K562 (cell line): ENCODE results near the gene MME. TPM values are rescaled to one million over a fixed set of nuclear protein-coding genes. Genes with fewer than 3 reads are reported as not detected.

Source experiments
- CBX3 ChIP-seq, 2 experiments: IDR thresholded peaks; 1 replicate in 1 of 2; 2 replicates in 1 of 2; pipeline ENCODE4 v1.6.1; 2012; ENCODE audit warnings: inconsistent platforms in 2 of 2, low read length in 2 of 2, borderline replicate concordance in 1 of 2, control low read depth in 1 of 2
- CREB3 ChIP-seq: fragments of 450-650 bp; conservative IDR thresholded peaks from 2 replicates; pipeline ENCODE4 v1.6.1; 2016; ENCODE audit warnings: missing genetic modification characterization, low read depth, mild to moderate bottlenecking, missing compliant biosample characterization, moderate library complexity
- GATAD2A ChIP-seq: fragments of 450-650 bp; IDR thresholded peaks from 2 replicates; pipeline ENCODE4 v1.6.1; 2017
- HLTF ChIP-seq: fragments of 450-650 bp; IDR thresholded peaks from 2 replicates; pipeline ENCODE4 v1.6.1; 2016
- IRF2 ChIP-seq: sonication (generic); formaldehyde crosslinking; IDR thresholded peaks from 2 replicates; pipeline ENCODE4 v1.8.1; 2022; ENCODE audit warnings: mild to moderate bottlenecking, missing genetic modification reagents
- PML ChIP-seq: IDR thresholded peaks from 2 replicates; pipeline ENCODE4 v1.6.1; 2012; ENCODE audit warnings: low read length, inconsistent platforms
- POLR2AphosphoS2 ChIP-seq: IDR thresholded peaks from 2 replicates; pipeline ENCODE4 v1.6.1; 2012; ENCODE audit warnings: low read length, improper control_type of control experiment
- RNF2 ChIP-seq: sonication (generic); IDR thresholded peaks from 2 replicates; pipeline ENCODE4 v1.6.1; 2016
- U2AF1 ChIP-seq: fragments of 200-400 bp; formaldehyde crosslinking; optimal IDR thresholded peaks from 2 replicates; pipeline ENCODE3; 2017; ENCODE audit warnings: mild to moderate bottlenecking, low read depth, low read length, moderate library complexity
- ZNF174 ChIP-seq: fragments of 250-450 bp; sonication (Bioruptor Pico); IDR thresholded peaks from 2 replicates; pipeline ENCODE4 v1.4.0; 2020; ENCODE audit warnings: mild to moderate bottlenecking
- ZNF224 ChIP-seq: sonication (generic); formaldehyde crosslinking; IDR thresholded peaks from 2 replicates; pipeline ENCODE4 v1.8.0; 2022; ENCODE audit warnings: mild to moderate bottlenecking, missing genetic modification reagents
- ZNF507 ChIP-seq: conservative IDR thresholded peaks from 2 replicates; pipeline ENCODE4 v1.6.1; 2017; ENCODE audit warnings: missing genetic modification characterization, missing compliant biosample characterization
- ZNF512 ChIP-seq: IDR thresholded peaks from 2 replicates; pipeline ENCODE4 v1.6.1; 2016; ENCODE audit warnings: missing genetic modification characterization, missing compliant biosample characterization
- polyA plus RNA-seq, 8 experiments: library from polyadenylated mRNA; depleted of rRNA in 4 of 8; stranded (reverse) in 5 of 8; unstranded in 3 of 8; fragments of >200 nt; fragmentation: Nextera tagmentation in 2 of 8; fragmentation: Illumina TruSeq in 1 of 8; extraction: Ambion mirVana in 2 of 8; extraction: Trizol in 1 of 8; gene quantifications; 2 replicates each; pipeline versions ENCODE4 v1.2.1 to v1.2.3, GENCODE V29; 2011 to 2014; ENCODE audit warnings: inconsistent platforms in 1 of 8, missing spikeins in 1 of 8
- total RNA-seq, 7 experiments: library from RNA; depleted of rRNA in 6 of 7; stranded (reverse); fragments of >200 nt in 6 of 7; fragmentation: Illumina TruSeq in 2 of 7; extraction: Trizol in 2 of 7; gene quantifications; 2 replicates each; pipeline versions ENCODE4 v1.2.1 to v1.2.3, GENCODE V29; 2011 to 2021; ENCODE audit warnings: low replicate concordance in 1 of 7
- TF ChIP-seq, protein P1 (sequence below), 2 experiments: fragments of 450-650 bp; formaldehyde crosslinking in 1 of 2; IDR thresholded peaks; 2 replicates each; pipeline versions ENCODE4 v1.4.0 to v1.6.1; 2014 to 2020; ENCODE audit warnings: mild to moderate bottlenecking in 2 of 2, borderline replicate concordance in 1 of 2, low read depth in 1 of 2
- TF ChIP-seq, protein P2 (sequence below): sonication (generic); formaldehyde crosslinking; IDR thresholded peaks from 2 replicates; pipeline ENCODE4 v1.8.1; 2023; ENCODE audit warnings: mild to moderate bottlenecking, missing genetic modification reagents

Gene MME
- total and polyA plus RNA-seq, 9 of the 15 experiments (the other 6 are each of a cell fraction or from before 2014, with no cell fraction given) = 0.80 to 8.6 (median 2.5) TPM

DNA sequence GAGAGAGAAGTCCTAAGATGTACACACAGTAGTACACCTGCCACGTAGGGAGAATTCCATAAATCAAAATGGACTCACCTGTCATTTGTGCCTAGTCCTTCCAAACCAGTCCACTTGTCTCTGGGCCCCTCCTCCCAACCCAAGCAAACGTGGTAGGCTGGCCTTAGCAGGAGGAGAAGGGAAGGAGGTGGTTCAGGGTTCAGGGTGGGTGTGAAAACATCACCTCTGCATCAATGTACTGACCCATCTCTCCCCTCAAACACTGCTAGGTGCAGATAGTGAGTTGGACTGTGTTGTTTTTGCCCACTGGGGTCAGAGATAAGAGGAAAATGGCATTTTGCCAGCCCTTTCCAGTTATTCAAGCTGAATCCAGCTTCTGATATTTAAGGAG is 99.3 kb downstream of the MME start (continued):
- TF ChIP-seq, protein P1, sequence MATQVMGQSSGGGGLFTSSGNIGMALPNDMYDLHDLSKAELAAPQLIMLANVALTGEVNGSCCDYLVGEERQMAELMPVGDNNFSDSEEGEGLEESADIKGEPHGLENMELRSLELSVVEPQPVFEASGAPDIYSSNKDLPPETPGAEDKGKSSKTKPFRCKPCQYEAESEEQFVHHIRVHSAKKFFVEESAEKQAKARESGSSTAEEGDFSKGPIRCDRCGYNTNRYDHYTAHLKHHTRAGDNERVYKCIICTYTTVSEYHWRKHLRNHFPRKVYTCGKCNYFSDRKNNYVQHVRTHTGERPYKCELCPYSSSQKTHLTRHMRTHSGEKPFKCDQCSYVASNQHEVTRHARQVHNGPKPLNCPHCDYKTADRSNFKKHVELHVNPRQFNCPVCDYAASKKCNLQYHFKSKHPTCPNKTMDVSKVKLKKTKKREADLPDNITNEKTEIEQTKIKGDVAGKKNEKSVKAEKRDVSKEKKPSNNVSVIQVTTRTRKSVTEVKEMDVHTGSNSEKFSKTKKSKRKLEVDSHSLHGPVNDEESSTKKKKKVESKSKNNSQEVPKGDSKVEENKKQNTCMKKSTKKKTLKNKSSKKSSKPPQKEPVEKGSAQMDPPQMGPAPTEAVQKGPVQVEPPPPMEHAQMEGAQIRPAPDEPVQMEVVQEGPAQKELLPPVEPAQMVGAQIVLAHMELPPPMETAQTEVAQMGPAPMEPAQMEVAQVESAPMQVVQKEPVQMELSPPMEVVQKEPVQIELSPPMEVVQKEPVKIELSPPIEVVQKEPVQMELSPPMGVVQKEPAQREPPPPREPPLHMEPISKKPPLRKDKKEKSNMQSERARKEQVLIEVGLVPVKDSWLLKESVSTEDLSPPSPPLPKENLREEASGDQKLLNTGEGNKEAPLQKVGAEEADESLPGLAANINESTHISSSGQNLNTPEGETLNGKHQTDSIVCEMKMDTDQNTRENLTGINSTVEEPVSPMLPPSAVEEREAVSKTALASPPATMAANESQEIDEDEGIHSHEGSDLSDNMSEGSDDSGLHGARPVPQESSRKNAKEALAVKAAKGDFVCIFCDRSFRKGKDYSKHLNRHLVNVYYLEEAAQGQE (IDR thresholded peaks at IDR 0.05; ENCODE audit: borderline replicate concordance) = peak; percentile 50
- TF ChIP-seq, protein P1 (CRISPR knock-in tag; IDR thresholded peaks at IDR 0.05; ENCODE audit: low read depth) = no peak
- TF ChIP-seq ZNF507 (tag) (no peak), ZNF512 (no peak), CREB3 (tag) (no peak), POLR2AphosphoS2 (no peak), IRF2 (no peak), HLTF (no peak), CBX3 (IDR thresholded peaks at IDR 0.05; ENCODE audit: borderline replicate concordance in 1 of 2, low read length in 2 of 2) (no peak; a peak in 1 of 3 replicates), ZNF174 (no peak), GATAD2A (peak; percentile 59; the same call in 1 of the 2 replicates), ZNF224 (no peak), U2AF1 (no peak), PML (peak; percentile 76; the same call in 1 of the 2 replicates), RNF2 (no peak)
- TF ChIP-seq, protein P2, sequence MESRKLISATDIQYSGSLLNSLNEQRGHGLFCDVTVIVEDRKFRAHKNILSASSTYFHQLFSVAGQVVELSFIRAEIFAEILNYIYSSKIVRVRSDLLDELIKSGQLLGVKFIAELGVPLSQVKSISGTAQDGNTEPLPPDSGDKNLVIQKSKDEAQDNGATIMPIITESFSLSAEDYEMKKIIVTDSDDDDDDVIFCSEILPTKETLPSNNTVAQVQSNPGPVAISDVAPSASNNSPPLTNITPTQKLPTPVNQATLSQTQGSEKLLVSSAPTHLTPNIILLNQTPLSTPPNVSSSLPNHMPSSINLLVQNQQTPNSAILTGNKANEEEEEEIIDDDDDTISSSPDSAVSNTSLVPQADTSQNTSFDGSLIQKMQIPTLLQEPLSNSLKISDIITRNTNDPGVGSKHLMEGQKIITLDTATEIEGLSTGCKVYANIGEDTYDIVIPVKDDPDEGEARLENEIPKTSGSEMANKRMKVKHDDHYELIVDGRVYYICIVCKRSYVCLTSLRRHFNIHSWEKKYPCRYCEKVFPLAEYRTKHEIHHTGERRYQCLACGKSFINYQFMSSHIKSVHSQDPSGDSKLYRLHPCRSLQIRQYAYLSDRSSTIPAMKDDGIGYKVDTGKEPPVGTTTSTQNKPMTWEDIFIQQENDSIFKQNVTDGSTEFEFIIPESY (CRISPR knock-in tag) = no peak
